PC-9 (cell line): ENCODE measurements around the gene PFDN4. TPM values are rescaled to one million over a fixed set of nuclear protein-coding genes. Genes with fewer than 3 reads are reported as not detected.
"Not testable (repeated sequence)": the region's sequence is repeated elsewhere in the genome, so short reads cannot be mapped to it uniquely, and the experiment has no call there.

Experiments used
- BruUV-seq: library from RNA; stranded (reverse); fragments of 400-500 nt; replicated peaks from 2 replicates; lab custom pipeline; 2021; lab: Mats Ljungman, UMichigan
- CTCF ChIA-PET: fragments of 300-600 bp; sonication (Branson Sonifier 250); formaldehyde crosslinking; loops from one replicate; lab custom pipeline; 2022; ENCODE audit warnings: antibody characterized with exemption; lab: Charles Lee
- POLR2A ChIA-PET: fragments of 300-600 bp; sonication (Branson Sonifier 250); formaldehyde crosslinking; loops from one replicate; lab custom pipeline; 2022; ENCODE audit warnings: antibody characterized with exemption; ENCODE audit not compliant: unreplicated experiment; lab: Charles Lee
- DNase-seq, 2 experiments: peaks; one replicate each; pipeline versions ENCODE4 v3.0.0 to v3.0.0-alpha.2; 2015 to 2022; ENCODE audit warnings: mixed read lengths in 1 of 2
- H2AFZ ChIP-seq: fragments of 200-600 bp; sonication (generic); 2 replicates; pipeline ENCODE4 v1.8.1; 2017; ENCODE audit warnings: antibody characterized with exemption
- H3F3A ChIP-seq: fragments of 200-600 bp; sonication (generic); 2 replicates; pipeline ENCODE4 v1.8.1; 2017; ENCODE audit warnings: antibody characterized with exemption, mild to moderate bottlenecking, low read depth; ENCODE audit not compliant: insufficient read depth
- H3K27ac ChIP-seq: fragments of 200-600 bp; sonication (generic); 2 replicates; pipeline ENCODE4 v1.6.1; 2016; ENCODE audit warnings: mixed run types
- H3K27me3 ChIP-seq: fragments of 200-600 bp; sonication (generic); 2 replicates; pipeline ENCODE4 v1.6.1; 2016; ENCODE audit warnings: low read depth, mixed run types; ENCODE audit not compliant: insufficient read depth
- H3K36me3 ChIP-seq: fragments of 200-600 bp; sonication (generic); 2 replicates; pipeline ENCODE4 v1.6.1; 2016; ENCODE audit warnings: low read depth, mixed run types
- H3K4me1 ChIP-seq: fragments of 200-600 bp; sonication (generic); replicated peaks from 2 replicates; pipeline ENCODE4 v1.6.1; 2016; ENCODE audit warnings: mixed run types; ENCODE audit not compliant: insufficient read depth
- H3K4me2 ChIP-seq: fragments of 200-600 bp; sonication (generic); 2 replicates; pipeline ENCODE4 v1.6.1; 2017; ENCODE audit warnings: mixed run types
- H3K4me3 ChIP-seq: fragments of 200-600 bp; sonication (generic); 2 replicates; pipeline ENCODE4 v1.6.1; 2016; ENCODE audit warnings: mixed run types
- H3K79me2 ChIP-seq: fragments of 200-600 bp; sonication (generic); 2 replicates; pipeline ENCODE4 v1.6.1; 2017; ENCODE audit warnings: low read depth, mixed run types
- H3K9me2 ChIP-seq: fragments of 200-600 bp; sonication (generic); 2 replicates; pipeline ENCODE4 v1.8.1; 2017; ENCODE audit warnings: mild to moderate bottlenecking; ENCODE audit not compliant: insufficient read depth
- H3K9me3 ChIP-seq: fragments of 200-600 bp; sonication (generic); 2 replicates; pipeline ENCODE4 v1.8.1; 2016; ENCODE audit warnings: low read depth; ENCODE audit not compliant: insufficient read depth
- H4K20me1 ChIP-seq: fragments of 200-600 bp; sonication (generic); 2 replicates; pipeline ENCODE4 v1.8.1; 2017; ENCODE audit not compliant: insufficient read depth
- EZH2 ChIP-seq: fragments of 200-600 bp; sonication (generic); IDR thresholded peaks from 2 replicates; pipeline ENCODE4 v1.8.0; 2017; ENCODE audit warnings: antibody characterized with exemption, low read depth
- intact Hi-C: fragments of 100-400 bp; cut with micrococcal nuclease; formaldehyde crosslinking; loops from one replicate; pipeline ENCODE4 v1.10.0; 2022; ENCODE audit not compliant: unreplicated experiment
- total RNA-seq: library from RNA; stranded (reverse); gene quantifications from 2 replicates; pipeline ENCODE4 v1.2.3, GENCODE V29; 2021
- TF ChIP-seq, protein P1 (sequence below): fragments of 200-600 bp; sonication (generic); conservative IDR thresholded peaks from 2 replicates; pipeline ENCODE4 v1.6.1; 2017; ENCODE audit warnings: mixed run types, antibody characterized with exemption, mild to moderate bottlenecking, moderate library complexity

The PFDN4 gene
- total RNA-seq, 1 experiment from 2014 or later: 49.5 TPM

GRCh38 chr20:54237116-54237943 lies 29.4 kb downstream of the PFDN4 start:
- no peak for DNase-seq
- BruUV-seq: no TSS peak
- no peaks in the 10 kb centered on the region for H3K27me3 ChIP-seq

GRCh38 chr20:54244113-54244512 lies 36.2 kb downstream of the PFDN4 start:
- H3K27me3 ChIP-seq: no peaks in the 10 kb centered on the region
- H2AFZ ChIP-seq: no peak overlapping the region
- H4K20me1 ChIP-seq: no peaks in the 10 kb centered on the region
- H3K9me3 ChIP-seq: no peaks in the 10 kb centered on the region
- H3K4me3 ChIP-seq: no peak overlapping the region
- H3K79me2 ChIP-seq: no peaks in the 10 kb centered on the region
- intact Hi-C loops: no loop called here
- no TSS peak for BruUV-seq
- no peaks in the 10 kb centered on the region for H3K36me3 ChIP-seq
- no peak overlapping the region for H3K4me2 ChIP-seq
- CTCF ChIA-PET: no interaction called here
- TF ChIP-seq EZH2: no peak
- TF ChIP-seq, protein P1, sequence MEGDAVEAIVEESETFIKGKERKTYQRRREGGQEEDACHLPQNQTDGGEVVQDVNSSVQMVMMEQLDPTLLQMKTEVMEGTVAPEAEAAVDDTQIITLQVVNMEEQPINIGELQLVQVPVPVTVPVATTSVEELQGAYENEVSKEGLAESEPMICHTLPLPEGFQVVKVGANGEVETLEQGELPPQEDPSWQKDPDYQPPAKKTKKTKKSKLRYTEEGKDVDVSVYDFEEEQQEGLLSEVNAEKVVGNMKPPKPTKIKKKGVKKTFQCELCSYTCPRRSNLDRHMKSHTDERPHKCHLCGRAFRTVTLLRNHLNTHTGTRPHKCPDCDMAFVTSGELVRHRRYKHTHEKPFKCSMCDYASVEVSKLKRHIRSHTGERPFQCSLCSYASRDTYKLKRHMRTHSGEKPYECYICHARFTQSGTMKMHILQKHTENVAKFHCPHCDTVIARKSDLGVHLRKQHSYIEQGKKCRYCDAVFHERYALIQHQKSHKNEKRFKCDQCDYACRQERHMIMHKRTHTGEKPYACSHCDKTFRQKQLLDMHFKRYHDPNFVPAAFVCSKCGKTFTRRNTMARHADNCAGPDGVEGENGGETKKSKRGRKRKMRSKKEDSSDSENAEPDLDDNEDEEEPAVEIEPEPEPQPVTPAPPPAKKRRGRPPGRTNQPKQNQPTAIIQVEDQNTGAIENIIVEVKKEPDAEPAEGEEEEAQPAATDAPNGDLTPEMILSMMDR: no peak
- POLR2A ChIA-PET: no interaction called here
- H3K4me1 ChIP-seq: no peaks in the 10 kb centered on the region
- no peak for DNase-seq
- no peaks in the 10 kb centered on the region for H3K9me2 ChIP-seq
- H3K27ac ChIP-seq: no peak overlapping the region
- no peaks in the 10 kb centered on the region; the same call in 1 of the 2 replicates for H3F3A ChIP-seq

More at GRCh38 chr20:54237116-54237943, 29.4 kb downstream of the PFDN4 start:
- Histone ChIP-seq H4K20me1 (no peaks in the 10 kb centered on the region), H3K4me3 (no peak overlapping the region), H3K9me2 (no peaks in the 10 kb centered on the region), H3K27ac (no peak overlapping the region), H3K4me2 (no peak overlapping the region), H3K9me3 (no peaks in the 10 kb centered on the region), H3K36me3 (no peaks in the 10 kb centered on the region), H3F3A (no peaks in the 10 kb centered on the region), H3K79me2 (no peaks in the 10 kb centered on the region), H3K4me1 (no peaks in the 10 kb centered on the region), H2AFZ (no peak overlapping the region)
- POLR2A ChIA-PET: no interaction called here
- TF ChIP-seq, protein P1: no peak
- no peak for TF ChIP-seq EZH2
- CTCF ChIA-PET: no interaction called here
- intact Hi-C loops: no loop called here

GRCh38 chr20:54248705-54249104 lies 40.8 kb downstream of the PFDN4 start:
- H3K4me2 ChIP-seq, H3K27me3 ChIP-seq, H3K9me3 ChIP-seq, H3K79me2 ChIP-seq, H2AFZ ChIP-seq, H3K27ac ChIP-seq, CTCF ChIA-PET, intact Hi-C loops, H3K4me3 ChIP-seq, POLR2A ChIA-PET, H3K36me3 ChIP-seq, H3K9me2 ChIP-seq, DNase-seq, BruUV-seq, H4K20me1 ChIP-seq: not testable (repeated sequence)
- H3K4me1 ChIP-seq: peaks cover 11% of the 10 kb centered on the region
- H3F3A ChIP-seq: peaks cover 11% of the 10 kb centered on the region
